Body of pancreas (tissue), 4 donors: ENCODE data around the gene C5AR1. TPM values are rescaled to one million over a fixed set of nuclear protein-coding genes. Genes with fewer than 3 reads are reported as not detected.

Experiments
- ATAC-seq: fragments of 150-250 bp; one replicate; pipeline ENCODE4 v1.9.1; 2016
- DNase-seq, 4 donors: peaks; one replicate each; pipeline ENCODE4 v3.0.0-alpha.2; 2019
- H3K27ac ChIP-seq, 4 donors: fragments of 200-600 bp; sonication (generic); 1 replicate in 3 of 4; 2 replicates in 1 of 4; pipeline versions ENCODE4 v1.5.1 to v1.6.1; 2016 to 2019; ENCODE audit warnings: mild to moderate bottlenecking in 1 of 4, mixed read lengths in 1 of 4, moderate library complexity in 1 of 4
- H3K27me3 ChIP-seq, 2 donors: fragments of 200-600 bp; sonication (generic); one replicate each; pipeline ENCODE4 v1.6.0; 2016; ENCODE audit warnings: mild to moderate bottlenecking in 1 of 2
- H3K36me3 ChIP-seq, 2 donors: fragments of 200-600 bp; sonication (generic); replicated peaks in 1 of 2; 2 replicates each; pipeline ENCODE4 v1.5.1; 2016; ENCODE audit warnings: low read depth in 2 of 2; ENCODE audit not compliant: insufficient read depth in 1 of 2
- H3K4me1 ChIP-seq: fragments of 200-600 bp; sonication (generic); one replicate; pipeline ENCODE4 v1.6.0; 2016
- H3K4me3 ChIP-seq, 2 donors: fragments of 200-600 bp; sonication (generic); 1 replicate in 1 of 2; 2 replicates in 1 of 2; pipeline ENCODE4 v1.5.1; 2016 to 2019
- H3K9me3 ChIP-seq, 3 donors: fragments of 200-600 bp; sonication (generic); 1 replicate in 2 of 3; 2 replicates in 1 of 3; pipeline ENCODE4 v1.5.1; 2016
- CTCF ChIP-seq, 7 experiments: fragments of 450-650 bp in 4 of 7; fragments of 200-600 bp in 3 of 7; sonication (generic) in 3 of 7; IDR thresholded peaks; one replicate each; pipeline ENCODE4 v1.5.1; 2016 to 2019; ENCODE audit warnings: antibody characterized with exemption in 7 of 7
- POLR2A ChIP-seq, 3 donors: fragments of 450-650 bp; IDR thresholded peaks; one replicate each; pipeline ENCODE4 v1.6.1; 2016; ENCODE audit warnings: antibody characterized with exemption in 3 of 3, mild to moderate bottlenecking in 2 of 3
- WGBS, 2 donors: methylation state at CpG; one replicate each; pipeline ENCODE4 v1.1.5; 2017; 5-methylcytosine and 5-hydroxymethylcytosine counted together
- intact Hi-C: fragments of 100-400 bp; cut with DNase I; formaldehyde crosslinking; loops from one replicate; pipeline ENCODE4 v1.15.1; 2023
- total RNA-seq, 2 donors: library from RNA; depleted of rRNA; stranded (reverse); fragments of >200 nt; gene quantifications; one replicate each; pipeline ENCODE4 v1.1.0, GENCODE V29; 2016

Gene C5AR1
- total RNA-seq, 2 donors from 2014 or later, result 2.6 to 5.4 TPM

GRCh38 chr19:47339196-47339880, 29.7 kb downstream of the C5AR1 start:
- Histone ChIP-seq H3K27me3 (peaks cover 0 to 5% of the 10 kb centered on the region in 2 donors), H3K9me3 (no peaks in the 10 kb centered on the region), H3K4me3 (no peak overlapping the region), H3K27ac (no peak overlapping the region), H3K4me1 (no peaks in the 10 kb centered on the region), H3K36me3 (no peaks in the 10 kb centered on the region)
- 63 to 65% methylated on average over 10 of the region's 10 CpGs for WGBS, 2 donors
- DNase-seq, result no peak
- intact Hi-C loops, result no loop called here
- no peak for ATAC-seq
- TF ChIP-seq CTCF (IDR thresholded peaks at IDR 0.05), result no peak
- no peak for TF ChIP-seq POLR2A (IDR thresholded peaks at IDR 0.05)

DNA sequence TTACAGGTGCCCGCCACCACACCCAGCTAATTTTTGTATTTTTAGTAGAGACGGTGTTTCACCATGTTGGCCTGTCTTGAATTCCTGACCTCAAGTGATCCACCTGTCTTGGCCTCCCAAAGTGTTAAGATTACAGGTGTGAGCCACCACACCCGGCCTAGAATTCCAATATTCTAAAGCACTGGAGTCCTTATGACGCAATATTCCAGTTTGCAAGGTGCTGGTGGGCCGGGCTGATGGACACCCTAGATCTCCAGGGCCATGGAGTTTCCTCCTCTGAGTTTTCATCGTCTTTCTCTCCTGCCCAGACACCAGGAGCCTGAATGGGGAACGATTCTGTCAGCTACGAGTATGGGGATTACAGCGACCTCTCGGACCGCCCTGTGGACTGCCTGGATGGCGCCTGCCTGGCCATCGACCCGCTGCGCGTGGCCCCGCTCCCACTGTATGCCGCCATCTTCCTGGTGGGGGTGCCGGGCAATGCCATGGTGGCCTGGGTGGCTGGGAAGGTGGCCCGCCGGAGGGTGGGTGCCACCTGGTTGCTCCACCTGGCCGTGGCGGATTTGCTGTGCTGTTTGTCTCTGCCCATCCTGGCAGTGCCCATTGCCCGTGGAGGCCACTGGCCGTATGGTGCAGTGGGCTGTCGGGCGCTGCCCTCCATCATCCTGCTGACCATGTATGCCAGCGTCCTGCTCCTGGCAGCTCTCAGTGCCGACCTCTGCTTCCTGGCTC, 31.0 kb downstream of the C5AR1 start:
- H3K27ac ChIP-seq, result no peak overlapping the region
- no peaks in the 10 kb centered on the region for H3K4me1 ChIP-seq
- no peak overlapping the region for H3K4me3 ChIP-seq
- 89 to 97% methylated on average over 20 to 29 of the region's 29 CpGs for WGBS, 2 donors
- ATAC-seq (no peak), DNase-seq (no peak)
- no peaks in the 10 kb centered on the region for H3K9me3 ChIP-seq
- no peaks in the 10 kb centered on the region for H3K36me3 ChIP-seq
- no peak for TF ChIP-seq POLR2A (IDR thresholded peaks at IDR 0.05)
- no peak for TF ChIP-seq CTCF (IDR thresholded peaks at IDR 0.05)
- peaks cover 0 to 5% of the 10 kb centered on the region in 2 donors for H3K27me3 ChIP-seq
- intact Hi-C loops, result no loop called here

GRCh38 chr19:47341734-47342133, 32.1 kb downstream of the C5AR1 start:
- no peak overlapping the region for H3K27ac ChIP-seq
- H3K9me3 ChIP-seq, result no peaks in the 10 kb centered on the region
- WGBS, 2 donors, result 84 to 88% methylated on average over 3 to 4 of the region's 4 CpGs
- ATAC-seq (no peak), DNase-seq (no peak)
- H3K36me3 ChIP-seq, result no peaks in the 10 kb centered on the region
- H3K4me1 ChIP-seq, result no peaks in the 10 kb centered on the region
- intact Hi-C loops, result no loop called here
- H3K27me3 ChIP-seq, result peaks cover 0 to 5% of the 10 kb centered on the region in 2 donors
- H3K4me3 ChIP-seq, result no peak overlapping the region
- TF ChIP-seq POLR2A (IDR thresholded peaks at IDR 0.05) (no peak), CTCF (IDR thresholded peaks at IDR 0.05) (no peak)

DNA sequence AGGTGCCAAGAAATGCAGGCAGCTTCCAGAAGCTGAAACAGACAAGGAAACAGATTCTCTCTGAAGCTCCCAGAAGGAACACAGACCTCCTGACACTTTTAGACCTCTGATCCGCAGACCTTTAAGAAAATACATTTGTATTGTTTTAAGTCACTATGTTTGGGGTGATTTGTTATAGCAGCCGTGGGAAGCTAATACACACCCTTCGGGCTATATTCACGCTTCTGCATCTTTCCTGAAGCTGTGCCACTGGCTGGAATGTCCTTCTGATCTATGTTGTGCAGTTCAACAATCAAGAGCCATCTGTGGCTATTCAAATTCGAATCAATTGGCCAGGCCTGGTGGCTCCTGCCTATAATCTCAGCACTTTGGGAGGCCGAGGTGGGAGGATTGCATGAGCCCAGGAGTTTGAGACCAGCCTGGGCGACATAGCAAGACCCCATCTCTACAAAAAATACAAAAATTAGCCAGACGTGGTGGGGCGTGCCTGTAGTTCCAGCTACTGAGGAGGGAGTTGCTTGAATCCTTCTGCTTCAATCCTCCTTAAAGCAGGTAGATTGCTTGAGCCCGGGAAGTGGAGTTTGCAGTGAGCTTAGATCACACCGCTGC, 33.6 kb downstream of the C5AR1 start:
- WGBS, 2 donors, result 70 to 83% methylated on average over 9 to 11 of the region's 11 CpGs
- ATAC-seq, result no peak
- TF ChIP-seq POLR2A (IDR thresholded peaks at IDR 0.05), result no peak
- no peak for TF ChIP-seq CTCF (IDR thresholded peaks at IDR 0.05)

More for the DNA sequence above, 33.6 kb downstream of the C5AR1 start:
- no peak for DNase-seq
- H3K27ac ChIP-seq, result no peak overlapping the region
- no peaks in the 10 kb centered on the region for H3K36me3 ChIP-seq
- intact Hi-C loops, result no loop called here
- peaks cover under 1% of the 10 kb centered on the region for H3K4me1 ChIP-seq
- H3K4me3 ChIP-seq, result no peak overlapping the region
- no peaks in the 10 kb centered on the region for H3K9me3 ChIP-seq
- peaks cover 0 to 5% of the 10 kb centered on the region in 2 donors for H3K27me3 ChIP-seq
